Measurements from ENCODE around the gene TCP11L2.

Gene TCP11L2

GRCh38 chr12:106280106-106280505, 22.4 kb upstream of the TCP11L2 start (continued):
- TF ChIP-seq ZNF677 (tag by site-specific recombination; IDR thresholded peaks at IDR 0.05), result no peak
- TF ChIP-seq ZSCAN16 (tag by site-specific recombination; IDR thresholded peaks at IDR 0.05), result no peak
- TF ChIP-seq SALL2 (tag by site-specific recombination; IDR thresholded peaks at IDR 0.05; ENCODE audit: borderline replicate concordance), result no peak
- no peak for TF ChIP-seq REST (tag by site-specific recombination; IDR thresholded peaks at IDR 0.05)
- TF ChIP-seq ZNF239 (tag by site-specific recombination; IDR thresholded peaks at IDR 0.05), result no peak
- no peak for TF ChIP-seq ZNF560 (tag by site-specific recombination; IDR thresholded peaks at IDR 0.05; ENCODE audit: borderline replicate concordance)
- TF ChIP-seq OVOL3 (tag by site-specific recombination; IDR thresholded peaks at IDR 0.05), result no peak

- H3K4me1 ChIP-seq (ENCODE audit: control insufficient read depth, insufficient read depth, low read length), result no peaks in the 10 kb centered on the region
- no peaks in the 10 kb centered on the region for H3K9me3 ChIP-seq (ENCODE audit: control insufficient read depth, insufficient read depth, low read depth, low read length)
- no peak overlapping the region for H3K4me3 ChIP-seq (ENCODE audit: low read depth, low read length)
- ChIA-PET CTCF (interaction anchor here (0.6 to 9.9 kb wide), 17 partner anchors 8 to 76 kb away, joined by 3 to 158 read pairs (median 7); partner anchors contain the start of gene POLR3B), POLR2A (no interaction called here)
- H3K27ac ChIP-seq (ENCODE audit: extremely low read depth, low read depth, low read length), result no peak overlapping the region
- H3K36me3 ChIP-seq (ENCODE audit: control insufficient read depth in 2 of 2, insufficient read depth in 1 of 2, low read length in 2 of 2), result no peaks in the 10 kb centered on the region
- TF ChIP-seq ZNF335 (tag by site-specific recombination; conservative IDR thresholded peaks at IDR 0.05) (no peak), ZNF23 (tag by site-specific recombination; IDR thresholded peaks at IDR 0.05; ENCODE audit: borderline replicate concordance) (no peak), ZBTB10 (tag by site-specific recombination; IDR thresholded peaks at IDR 0.05) (no peak), GLI4 (tag by site-specific recombination; IDR thresholded peaks at IDR 0.05) (no peak), ZBTB6 (tag by site-specific recombination; IDR thresholded peaks at IDR 0.05) (no peak), ZNF514 (tag by site-specific recombination; IDR thresholded peaks at IDR 0.05) (no peak), KLF8 (tag by site-specific recombination; IDR thresholded peaks at IDR 0.05) (no peak), ZNF292 (tag by site-specific recombination; IDR thresholded peaks at IDR 0.05; ENCODE audit: borderline replicate concordance, low read depth) (no peak), ZNF148 (tag by site-specific recombination; IDR thresholded peaks at IDR 0.05; ENCODE audit: borderline replicate concordance) (no peak), ZNF555 (tag by site-specific recombination; conservative IDR thresholded peaks at IDR 0.05) (no peak), ZNF645 (tag by site-specific recombination; IDR thresholded peaks at IDR 0.05) (no peak)
These were observed 21.3 kb upstream of the TCP11L2 start for GRCh38 chr12:106281056-106281782.
